Bronchial epithelial cell (primary cell): ENCODE data around the gene NEU1. TPM values are rescaled to one million over a fixed set of nuclear protein-coding genes. Genes with fewer than 3 reads are reported as not detected.
A peak's percentile ranks its signal among the peaks of the same experiment; 100 is the strongest.
"Not testable (repeated sequence)": the region's sequence is repeated elsewhere in the genome, so short reads cannot be mapped to it uniquely, and the experiment has no call there.

Source experiments
- DNase-seq: peaks from one replicate; pipeline ENCODE4 v3.0.0-alpha.2; 2010; ENCODE audit warnings: low read depth
- FAIRE-seq: peaks from 2 replicates; lab custom pipeline; 2011; peaks lifted over from hg19 to GRCh38; lab: Jason Lieb, UNC
- H3K27me3 ChIP-seq: 2 replicates; pipeline ENCODE4 v1.5.1; 2011; ENCODE audit warnings: low read length; ENCODE audit not compliant: control insufficient read depth, insufficient read depth
- H3K36me3 ChIP-seq: 2 replicates; pipeline ENCODE4 v1.5.1; 2011; ENCODE audit warnings: low read length; ENCODE audit not compliant: control insufficient read depth, insufficient read depth
- H3K4me3 ChIP-seq: 2 replicates; pipeline ENCODE4 v1.5.1; 2011; ENCODE audit warnings: mild to moderate bottlenecking, low read depth, low read length, control low read depth
- CTCF ChIP-seq: IDR thresholded peaks from 2 replicates; pipeline ENCODE4 v1.5.1; 2011; ENCODE audit warnings: mild to moderate bottlenecking, moderate library complexity, low read length, control low read depth, inconsistent platforms; ENCODE audit not compliant: insufficient read depth, severe bottlenecking
- total RNA-seq: library from RNA; depleted of rRNA; stranded (reverse); fragments of >200 nt; gene quantifications from 2 replicates; pipeline ENCODE4 v1.2.1, GENCODE V29; 2014

The NEU1 gene
- 65.8 and 70.3 TPM in 2 replicates for total RNA-seq

- peak; percentile 99 for DNase-seq
- Histone ChIP-seq H3K27me3 (no peaks in the 10 kb centered on the region), H3K4me3 (peak within 1 kb of the TSS; percentile 82), H3K36me3 (peaks cover 13% of the 10 kb centered on the region)
- TF ChIP-seq CTCF, result no peak
- no peak for FAIRE-seq
Observed at GRCh38 chr6:31862344-31863235, at the start of gene NEU1. NEU1 (minus strand) TSS chr6:31862821; CDS start chr6:31862776, 45 bp downstream.

GRCh38 chr6:31911826-31912585 lies 49.4 kb upstream of the NEU1 start:
- TF ChIP-seq CTCF, result no peak
- H3K4me3 ChIP-seq, result no peak overlapping the region
- no peaks in the 10 kb centered on the region for H3K36me3 ChIP-seq
- FAIRE-seq (no peak), DNase-seq (no peak)
- no peaks in the 10 kb centered on the region for H3K27me3 ChIP-seq

- not testable (repeated sequence) for H3K4me3 ChIP-seq, H3K36me3 ChIP-seq, DNase-seq, H3K27me3 ChIP-seq, FAIRE-seq
Observed at GRCh38 chr6:31909298-31909697, 46.7 kb upstream of the NEU1 start.

- no peak for FAIRE-seq
- Histone ChIP-seq H3K27me3 (no peaks in the 10 kb centered on the region), H3K36me3 (no peaks in the 10 kb centered on the region), H3K4me3 (no peak overlapping the region)
- DNase-seq, result peak; percentile 52
- no peak for TF ChIP-seq CTCF
Observed at GRCh38 chr6:31908791-31909190, 46.2 kb upstream of the NEU1 start.

GRCh38 chr6:31908255-31908654 lies 45.6 kb upstream of the NEU1 start:
- not testable (repeated sequence) for H3K36me3 ChIP-seq, DNase-seq, FAIRE-seq, H3K4me3 ChIP-seq, H3K27me3 ChIP-seq

- Histone ChIP-seq H3K4me3 (no peak overlapping the region), H3K27me3 (no peaks in the 10 kb centered on the region), H3K36me3 (no peaks in the 10 kb centered on the region)
- DNase-seq (peak; percentile 33), FAIRE-seq (no peak)
- TF ChIP-seq CTCF, result no peak
Observed at GRCh38 chr6:31907158-31907813, 44.7 kb upstream of the NEU1 start.

- not testable (repeated sequence) for FAIRE-seq, H3K27me3 ChIP-seq
Observed at GRCh38 chr6:31906727-31907126, 44.1 kb upstream of the NEU1 start.

More at GRCh38 chr6:31906727-31907126, 44.1 kb upstream of the NEU1 start:
- H3K36me3 ChIP-seq, DNase-seq, H3K4me3 ChIP-seq: not testable (repeated sequence)
